Camera-type eye (tissue), 1 donor: ENCODE data around the gene SPRR4. TPM values are rescaled to one million over a fixed set of nuclear protein-coding genes. Genes with fewer than 3 reads are reported as not detected.

ENCODE experiments used
- total RNA-seq: library from RNA; depleted of rRNA; stranded (reverse); fragments of >200 nt; gene quantifications from one replicate; pipeline ENCODE4 v1.2.3, GENCODE V29; 2014

SPRR4 gene
- total RNA-seq = not detected

DNA sequence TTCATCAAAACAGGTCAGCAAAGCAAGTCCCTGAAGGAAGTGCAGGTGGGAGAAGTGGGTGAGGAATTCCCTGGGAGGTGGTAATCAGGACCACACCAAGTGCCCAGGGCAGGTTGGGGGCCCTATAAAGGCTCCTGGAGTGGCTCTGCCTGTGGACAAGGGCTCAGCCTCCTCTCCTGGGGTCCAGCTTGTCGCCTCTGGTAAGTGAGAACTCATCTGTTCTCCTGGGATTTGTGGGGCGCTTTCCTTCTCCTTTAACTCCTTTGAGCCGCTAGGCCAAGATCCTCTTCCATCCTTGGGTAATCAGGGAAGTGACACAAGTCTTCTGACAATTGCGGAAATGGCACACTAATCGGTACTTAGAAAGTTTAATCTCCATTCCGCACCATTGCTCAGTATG, at the start of gene SPRR4:
Gene SPRR4 (plus strand): TSS at position 154 of the 400 bp plus-strand sequence. CDS start 1,243 bp downstream, outside the sequence.

DNA sequence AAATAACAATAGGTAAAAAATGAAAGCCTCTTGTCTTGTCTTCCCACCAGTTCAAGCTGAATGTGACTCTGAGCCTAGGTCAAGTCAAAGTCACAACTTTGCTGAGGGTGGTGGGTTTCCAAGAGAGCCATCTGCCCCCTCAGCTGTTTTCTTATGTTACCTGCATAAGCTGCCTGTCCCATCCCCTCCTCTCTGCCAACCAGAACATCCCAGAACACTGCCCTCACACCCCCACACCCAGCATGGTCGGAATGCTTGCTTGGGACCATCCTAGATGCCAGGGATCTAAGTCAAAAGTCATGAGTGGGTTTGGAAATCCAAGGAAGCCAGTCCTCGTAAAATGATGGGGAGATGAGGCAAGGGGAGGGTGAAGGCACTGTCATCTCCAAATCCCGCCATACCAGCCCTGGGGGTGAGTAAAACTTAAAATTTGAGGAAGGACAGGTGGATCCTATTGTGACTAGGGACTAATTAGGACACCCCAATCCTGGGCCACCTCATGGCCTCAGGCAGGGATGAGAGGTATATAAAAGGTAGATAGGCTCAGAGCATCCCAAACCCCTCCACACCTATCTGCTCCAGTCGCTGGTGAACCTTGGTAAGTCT, 23.7 kb upstream of the SPRR4 start, which contains the start of gene SPRR5:
Gene SPRR5 (plus strand): TSS at position 556 of the 606 bp plus-strand sequence. CDS start 1,349 bp downstream, outside the sequence.

DNA sequence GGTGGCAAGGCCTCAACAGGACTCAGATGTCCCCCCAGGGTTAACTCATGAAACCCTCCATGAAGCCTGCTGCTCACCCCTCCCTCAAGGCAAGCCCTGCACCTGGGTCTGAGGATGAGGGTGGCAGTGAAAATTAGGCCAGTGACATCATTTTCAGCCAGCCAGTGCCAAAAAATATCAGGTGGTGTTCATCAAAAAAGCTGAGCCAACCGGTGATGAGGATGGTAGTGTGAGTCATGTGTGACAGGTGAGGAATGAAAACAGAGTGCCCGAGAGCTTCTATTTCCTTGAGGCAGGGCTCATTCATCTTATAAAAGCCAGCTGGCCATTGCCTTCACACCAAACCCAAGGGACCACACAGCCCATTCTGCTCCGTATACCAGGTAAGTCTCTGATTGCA, 13.3 kb downstream of the SPRR4 start, which contains the start of gene SPRR1A:
Gene SPRR1A (plus strand): TSS at position 339 of the 400 bp plus-strand sequence. CDS start 1,150 bp downstream, outside the sequence.

GRCh38 chr1:153001382-153001781, 30.9 kb downstream of the SPRR4 start, which contains the start of gene SPRR3:
SPRR3 (plus strand) TSS chr1:153001749; CDS start chr1:153003021, 1,272 bp downstream.

Other genes starting within 250 kb of the SPRR4 start
- gene KPRP, start 212.6 kb upstream of the SPRR4 start, total RNA-seq = not detected
- gene LCE1F, start 195.5 kb upstream of the SPRR4 start, total RNA-seq = not detected
- not detected for gene LCE1E, start 184.4 kb upstream of the SPRR4 start, total RNA-seq
- not detected for gene LCE1D, start 173.9 kb upstream of the SPRR4 start, total RNA-seq
- gene LCE1C, start 164.0 kb upstream of the SPRR4 start, total RNA-seq = not detected
- not detected for gene LCE1B, start 158.7 kb upstream of the SPRR4 start, total RNA-seq
- gene LCE1A, start 143.2 kb upstream of the SPRR4 start, total RNA-seq = not detected
- gene LCE6A, start 127.8 kb upstream of the SPRR4 start, total RNA-seq = not detected
- not detected for gene LCE7A, start 110.7 kb upstream of the SPRR4 start, total RNA-seq
- gene SMCP, start 92.3 kb upstream of the SPRR4 start, total RNA-seq = not detected
- gene IVL, start 62.1 kb upstream of the SPRR4 start, total RNA-seq = 0.44 TPM
- gene SPRR5, start 23.4 kb upstream of the SPRR4 start, total RNA-seq = not detected
- gene SPRR1A, start 13.4 kb downstream of the SPRR4 start, total RNA-seq = not detected
- gene SPRR3, start 31.1 kb downstream of the SPRR4 start, total RNA-seq = not detected
- not detected for gene SPRR1B, start 60.6 kb downstream of the SPRR4 start, total RNA-seq
- not detected for gene SPRR2D, start 70.5 kb downstream of the SPRR4 start, total RNA-seq
- gene SPRR2A, start 86.9 kb downstream of the SPRR4 start, total RNA-seq = not detected
- not detected for gene SPRR2B, start 101.0 kb downstream of the SPRR4 start, total RNA-seq
- not detected for gene SPRR2E, start 123.9 kb downstream of the SPRR4 start, total RNA-seq
- gene SPRR2F, start 142.9 kb downstream of the SPRR4 start, total RNA-seq = not detected
- gene SPRR2G, start 180.2 kb downstream of the SPRR4 start, total RNA-seq = not detected
- gene LELP1, start 232.8 kb downstream of the SPRR4 start, total RNA-seq = not detected
- gene PRR9, start 246.9 kb downstream of the SPRR4 start, total RNA-seq = not detected